HEK293 (cell line): ENCODE data around the gene GFOD1.
A peak's percentile ranks its signal among the peaks of the same experiment; 100 is the strongest.

ENCODE experiments used
- CTCF ChIA-PET: fragments of 350-600 bp; formaldehyde crosslinking; extraction: SDS; loops from one replicate; lab custom pipeline; 2021; ENCODE audit warnings: antibody characterized with exemption; lab: Yijun Ruan, JAX
- POLR2A ChIA-PET: fragments of 300-600 bp; formaldehyde crosslinking; extraction: SDS; loops from one replicate; lab custom pipeline; 2020; ENCODE audit warnings: antibody characterized with exemption, inconsistent platforms; lab: Yijun Ruan, JAX
- H3K27ac ChIP-seq: fragments of 200-500 bp; sonication (Bioruptor generic); 2 replicates; pipeline ENCODE4 v1.5.1; 2014; ENCODE audit warnings: low read depth, low read length, control low read depth, inconsistent platforms; ENCODE audit errors: extremely low read depth
- H3K36me3 ChIP-seq, 2 experiments: fragments of 200-500 bp in 1 of 2; sonication (Bioruptor generic) in 1 of 2; 1 replicate in 1 of 2; 2 replicates in 1 of 2; pipeline ENCODE4 v1.5.1; 2014 to 2017; ENCODE audit warnings: inconsistent platforms in 2 of 2, low read length in 2 of 2; ENCODE audit not compliant: control insufficient read depth in 2 of 2, insufficient read depth in 1 of 2
- H3K4me1 ChIP-seq: fragments of 200-500 bp; sonication (Bioruptor generic); 2 replicates; pipeline ENCODE4 v1.5.1; 2014; ENCODE audit warnings: mild to moderate bottlenecking, low read length, inconsistent platforms; ENCODE audit not compliant: control insufficient read depth, insufficient read depth
- H3K4me3 ChIP-seq: 2 replicates; pipeline ENCODE4 v1.5.1; 2011; ENCODE audit warnings: low read depth, mild to moderate bottlenecking, control low read depth, low read length, moderate library complexity
- H3K9me3 ChIP-seq: fragments of 200-500 bp; sonication (Bioruptor generic); 2 replicates; pipeline ENCODE4 v1.5.1; 2014; ENCODE audit warnings: low read depth, low read length, inconsistent platforms; ENCODE audit not compliant: control insufficient read depth, insufficient read depth
- ELK4 ChIP-seq: IDR thresholded peaks from 2 replicates; pipeline ENCODE4 v1.6.1; 2011; ENCODE audit warnings: mild to moderate bottlenecking, low read depth, low read length, borderline replicate concordance
- KLF10 ChIP-seq: fragments of 450-650 bp; IDR thresholded peaks from 2 replicates; pipeline ENCODE4 v1.5.1; 2018; ENCODE audit warnings: missing biosample characterization, mild to moderate bottlenecking, missing genetic modification characterization
- KLF7 ChIP-seq: fragments of 450-650 bp; formaldehyde crosslinking; IDR thresholded peaks from 2 replicates; pipeline ENCODE4 v1.5.1; 2016; ENCODE audit warnings: missing biosample characterization, missing genetic modification characterization, borderline replicate concordance
- MYNN ChIP-seq: fragments of 450-650 bp; formaldehyde crosslinking; IDR thresholded peaks from 2 replicates; pipeline ENCODE4 v1.5.1; 2016; ENCODE audit warnings: missing biosample characterization, missing genetic modification characterization, borderline replicate concordance
- PRDM2 ChIP-seq: fragments of 450-650 bp; formaldehyde crosslinking; IDR thresholded peaks from 2 replicates; pipeline ENCODE4 v1.5.1; 2016; ENCODE audit warnings: missing biosample characterization, missing genetic modification characterization, borderline replicate concordance
- SALL2 ChIP-seq: fragments of 450-650 bp; formaldehyde crosslinking; IDR thresholded peaks from 2 replicates; pipeline ENCODE4 v1.5.0; 2017; ENCODE audit warnings: missing biosample characterization, mild to moderate bottlenecking, missing genetic modification characterization, borderline replicate concordance
- SCRT1 ChIP-seq: fragments of 450-650 bp; formaldehyde crosslinking; IDR thresholded peaks from 2 replicates; pipeline ENCODE4 v1.5.1; 2016; ENCODE audit warnings: missing biosample characterization, missing genetic modification characterization, borderline replicate concordance
- SP2 ChIP-seq: fragments of 450-650 bp; formaldehyde crosslinking; IDR thresholded peaks from 2 replicates; pipeline ENCODE4 v1.5.1; 2016; ENCODE audit warnings: missing biosample characterization, missing genetic modification characterization
- YY2 ChIP-seq: fragments of 450-650 bp; formaldehyde crosslinking; IDR thresholded peaks from 2 replicates; pipeline ENCODE4 v1.5.1; 2016; ENCODE audit warnings: missing biosample characterization, missing genetic modification characterization
- ZBTB17 ChIP-seq: fragments of 450-650 bp; formaldehyde crosslinking; IDR thresholded peaks from 2 replicates; pipeline ENCODE4 v1.5.1; 2016; ENCODE audit warnings: missing biosample characterization, missing genetic modification characterization
- ZBTB20 ChIP-seq: fragments of 450-650 bp; formaldehyde crosslinking; IDR thresholded peaks from 2 replicates; pipeline ENCODE4 v1.5.1; 2016; ENCODE audit warnings: missing biosample characterization, missing genetic modification characterization
- ZIC2 ChIP-seq: fragments of 450-650 bp; formaldehyde crosslinking; IDR thresholded peaks from 2 replicates; pipeline ENCODE4 v1.5.1; 2016; ENCODE audit warnings: missing biosample characterization, missing genetic modification characterization
- ZNF10 ChIP-seq: fragments of 450-650 bp; formaldehyde crosslinking; IDR thresholded peaks from 2 replicates; pipeline ENCODE4 v1.5.1; 2017; ENCODE audit warnings: missing biosample characterization, missing genetic modification characterization
- ZNF140 ChIP-seq: fragments of 450-650 bp; formaldehyde crosslinking; IDR thresholded peaks from 2 replicates; pipeline ENCODE4 v1.5.1; 2016; ENCODE audit warnings: missing biosample characterization, missing genetic modification characterization
- ZNF174 ChIP-seq: fragments of 450-650 bp; formaldehyde crosslinking; IDR thresholded peaks from 2 replicates; pipeline ENCODE4 v1.5.0; 2017; ENCODE audit warnings: missing biosample characterization, mild to moderate bottlenecking, missing genetic modification characterization
- ZNF211 ChIP-seq: fragments of 450-650 bp; formaldehyde crosslinking; IDR thresholded peaks from 2 replicates; pipeline ENCODE4 v1.5.1; 2016; ENCODE audit warnings: low read depth, missing biosample characterization, missing genetic modification characterization
- ZNF302 ChIP-seq: fragments of 450-650 bp; formaldehyde crosslinking; IDR thresholded peaks from 2 replicates; pipeline ENCODE4 v1.5.1; 2016; ENCODE audit warnings: missing biosample characterization, missing genetic modification characterization, low read depth
- ZNF449 ChIP-seq: fragments of 450-650 bp; formaldehyde crosslinking; IDR thresholded peaks from 2 replicates; pipeline ENCODE4 v1.5.1; 2017; ENCODE audit warnings: missing biosample characterization, mild to moderate bottlenecking, missing genetic modification characterization, moderate library complexity
- ZNF510 ChIP-seq: fragments of 450-650 bp; formaldehyde crosslinking; IDR thresholded peaks from 2 replicates; pipeline ENCODE4 v1.5.1; 2018; ENCODE audit warnings: mild to moderate bottlenecking, missing genetic modification characterization, missing biosample characterization; ENCODE audit not compliant: insufficient replicate concordance
- ZNF558 ChIP-seq: fragments of 450-650 bp; formaldehyde crosslinking; IDR thresholded peaks from 2 replicates; pipeline ENCODE4 v1.5.1; 2016; ENCODE audit warnings: missing biosample characterization, missing genetic modification characterization
- ZNF621 ChIP-seq: fragments of 450-650 bp; formaldehyde crosslinking; IDR thresholded peaks from 2 replicates; pipeline ENCODE4 v1.5.1; 2017; ENCODE audit warnings: missing biosample characterization, missing genetic modification characterization
- ZNF660 ChIP-seq: fragments of 450-650 bp; IDR thresholded peaks from 2 replicates; pipeline ENCODE4 v1.5.1; 2018; ENCODE audit warnings: missing biosample characterization, mild to moderate bottlenecking, missing genetic modification characterization
- ZNF701 ChIP-seq: fragments of 450-650 bp; formaldehyde crosslinking; IDR thresholded peaks from 2 replicates; pipeline ENCODE4 v1.5.1; 2016; ENCODE audit warnings: missing biosample characterization, missing genetic modification characterization
- ZNF791 ChIP-seq: fragments of 450-650 bp; formaldehyde crosslinking; IDR thresholded peaks from 2 replicates; pipeline ENCODE4 v1.5.1; 2016; ENCODE audit warnings: missing biosample characterization, missing genetic modification characterization
- ZSCAN18 ChIP-seq: fragments of 450-650 bp; formaldehyde crosslinking; IDR thresholded peaks from 2 replicates; pipeline ENCODE4 v1.5.1; 2016; ENCODE audit warnings: missing biosample characterization, missing genetic modification characterization

The GFOD1 gene

GRCh38 chr6:13445744-13446115, 41.7 kb downstream of the GFOD1 start:
- Histone ChIP-seq H3K4me1 (peaks cover 13% of the 10 kb centered on the region), H3K9me3 (no peaks in the 10 kb centered on the region), H3K4me3 (no peak overlapping the region), H3K36me3 (no peaks in the 10 kb centered on the region), H3K27ac (no peak overlapping the region)
- ChIA-PET CTCF (interaction anchor here (0.5 to 0.6 kb wide), 2 partner anchors 9 to 85 kb away, joined by 3 read pairs; no protein-coding TSS in a partner anchor), POLR2A (interaction anchor here (1.5 kb wide), 1 partner anchor 117 kb away, joined by 3 read pairs; the partner anchor contains the start of gene TBC1D7)
- TF ChIP-seq ZNF510 (tag by site-specific recombination): no peak
- TF ChIP-seq ZNF302: no peak
- TF ChIP-seq YY2: no peak

- Histone ChIP-seq H3K27ac (no peak overlapping the region), H3K9me3 (no peaks in the 10 kb centered on the region), H3K4me3 (no peak overlapping the region), H3K4me1 (peaks cover 13% of the 10 kb centered on the region), H3K36me3 (no peaks in the 10 kb centered on the region)
- CTCF ChIA-PET: interaction anchor here (0.5 to 1.1 kb wide), 4 partner anchors 9 to 85 kb away, joined by 3 to 4 read pairs (median 3); no protein-coding TSS in a partner anchor
- POLR2A ChIA-PET: interaction anchor here (1.5 kb wide), 1 partner anchor 117 kb away, joined by 3 read pairs; the partner anchor contains the start of gene TBC1D7
- TF ChIP-seq MYNN: no peak
- no peak for TF ChIP-seq ZNF660 (tag by site-specific recombination)
- no peak for TF ChIP-seq SALL2 (tag by site-specific recombination)
- TF ChIP-seq ZNF701 (tag by site-specific recombination): no peak
- TF ChIP-seq ZNF140: no peak
- no peak for TF ChIP-seq ZBTB20 (tag by site-specific recombination)
- TF ChIP-seq ZNF174 (tag by site-specific recombination): no peak
- TF ChIP-seq ELK4: no peak
- TF ChIP-seq ZNF791: no peak
- TF ChIP-seq ZNF621 (tag by site-specific recombination): no peak
- TF ChIP-seq ZBTB17: peak; percentile 97
- no peak for TF ChIP-seq ZSCAN18 (tag by site-specific recombination)
- no peak for TF ChIP-seq ZNF558 (tag by site-specific recombination)
- TF ChIP-seq SP2 (tag by site-specific recombination): no peak
- no peak for TF ChIP-seq ZIC2
- peak; percentile 85 for TF ChIP-seq ZNF10 (tag by site-specific recombination)
- TF ChIP-seq KLF7 (tag by site-specific recombination): no peak
- no peak for TF ChIP-seq SCRT1 (tag by site-specific recombination)
- TF ChIP-seq ZNF449 (tag by site-specific recombination): no peak
- no peak for TF ChIP-seq ZNF211 (tag by site-specific recombination)
- 0 out of 2 replicates have a peak, but pooled peaks have one; percentile 3 for TF ChIP-seq KLF10 (tag by site-specific recombination)
- no peak for TF ChIP-seq PRDM2 (tag by site-specific recombination)
These were observed 42.2 kb downstream of the GFOD1 start for GRCh38 chr6:13445005-13445743.
